Activated naive CD4-positive, alpha-beta T cell treated with anti-CD3 and anti-CD28 coated beads, Interleukin-2, amount 10 ng/mL, durations not matched to agents 7 days and 5 days (primary cell): Measurements from ENCODE around the gene ESYT3.

Experiments used
- CTCF ChIA-PET: fragments of 350-600 bp; sonication (Branson Sonifier 250); formaldehyde crosslinking; loops from one replicate; lab custom pipeline; 2021; ENCODE audit warnings: antibody characterized with exemption; lab: Charles Lee
- DNase-seq: peaks from one replicate; pipeline ENCODE4 v3.0.0-alpha.2; 2020
- H3K27ac Mint-ChIP-seq: one replicate; pipeline ENCODE4 v1.8.0; 2021; ENCODE audit warnings: mild to moderate bottlenecking, moderate library complexity, mixed read lengths
- H3K27me3 Mint-ChIP-seq: one replicate; pipeline ENCODE4 v1.8.0; 2021; ENCODE audit warnings: mild to moderate bottlenecking, mixed read lengths
- H3K36me3 Mint-ChIP-seq: one replicate; pipeline ENCODE4 v1.8.0; 2021; ENCODE audit warnings: mixed read lengths
- H3K4me1 Mint-ChIP-seq: one replicate; pipeline ENCODE4 v1.8.0; 2021; ENCODE audit warnings: mixed read lengths
- H3K4me3 Mint-ChIP-seq: one replicate; pipeline ENCODE4 v1.8.0; 2021; ENCODE audit warnings: mild to moderate bottlenecking, moderate library complexity, mixed read lengths
- H3K9me3 Mint-ChIP-seq: one replicate; pipeline ENCODE4 v1.8.0; 2021; ENCODE audit warnings: mixed read lengths

The ESYT3 gene

GRCh38 chr3:138455801-138456716 is 21.6 kb downstream of the ESYT3 start:
- peak; percentile 31 for DNase-seq
- Mint-ChIP-seq H3K4me1 (peaks cover 19% of the 10 kb centered on the region), H3K27ac (no peak overlapping the region), H3K36me3 (no peaks in the 10 kb centered on the region), H3K9me3 (no peaks in the 10 kb centered on the region), H3K27me3 (peaks cover 19% of the 10 kb centered on the region), H3K4me3 (no peak overlapping the region)
- CTCF ChIA-PET: no interaction called here

- Mint-ChIP-seq H3K36me3 (no peaks in the 10 kb centered on the region), H3K27me3 (peaks cover 16% of the 10 kb centered on the region), H3K4me1 (peaks cover 19% of the 10 kb centered on the region), H3K9me3 (no peaks in the 10 kb centered on the region), H3K4me3 (no peak overlapping the region), H3K27ac (peak overlapping the region; percentile 8)
- CTCF ChIA-PET: no interaction called here
- DNase-seq: no peak
Observed at GRCh38 chr3:138456961-138457862, 22.8 kb downstream of the ESYT3 start.

DNA sequence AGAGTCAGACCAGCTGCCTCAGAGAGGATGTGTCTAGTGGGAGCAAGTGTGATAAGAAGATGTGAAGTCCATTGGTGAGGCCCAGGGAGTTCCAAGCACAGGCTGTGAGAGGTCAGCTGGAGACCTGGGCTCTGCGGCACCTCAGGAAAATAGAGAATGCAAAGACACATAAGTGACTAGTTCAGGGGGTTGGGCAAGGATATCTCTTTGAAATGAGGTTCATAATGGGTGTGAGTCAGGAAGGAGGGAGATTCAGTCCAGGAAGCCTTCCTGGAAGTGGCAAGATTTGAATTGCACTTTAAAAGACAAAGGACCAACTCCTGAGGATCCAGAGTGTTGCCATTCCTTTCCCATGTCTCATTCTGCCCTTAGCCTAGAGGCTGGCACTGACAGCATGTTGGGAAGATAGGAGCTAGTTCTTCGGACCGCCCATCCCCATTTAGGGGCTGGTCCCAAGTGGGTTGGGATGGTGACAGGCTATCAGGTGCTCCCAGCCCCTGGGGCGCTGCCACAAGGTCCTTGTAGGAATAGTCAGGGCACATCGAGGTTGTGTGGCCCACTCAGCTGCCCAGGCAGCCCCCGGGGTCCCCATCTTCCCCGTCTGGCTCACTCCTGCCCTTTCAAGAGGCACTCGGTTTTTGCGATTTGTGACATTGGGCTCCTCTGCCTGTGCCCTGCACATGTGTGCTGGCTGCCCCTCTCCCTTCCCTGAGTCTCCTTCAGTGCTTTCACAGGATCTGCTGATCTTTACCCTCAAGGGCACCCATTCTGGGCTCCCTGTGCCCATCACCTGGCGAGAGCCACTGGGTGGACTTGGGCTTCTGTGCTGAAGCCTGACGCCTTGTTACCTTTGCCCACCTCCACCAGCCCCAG is 23.7 kb downstream of the ESYT3 start:
- Mint-ChIP-seq H3K9me3 (no peaks in the 10 kb centered on the region), H3K4me1 (peaks cover 19% of the 10 kb centered on the region), H3K36me3 (no peaks in the 10 kb centered on the region), H3K27me3 (peaks cover 16% of the 10 kb centered on the region), H3K4me3 (no peak overlapping the region), H3K27ac (no peak overlapping the region)
- CTCF ChIA-PET: no interaction called here
- DNase-seq: no peak

- Mint-ChIP-seq H3K4me1 (peaks cover 19% of the 10 kb centered on the region), H3K4me3 (no peak overlapping the region), H3K9me3 (no peaks in the 10 kb centered on the region), H3K36me3 (no peaks in the 10 kb centered on the region), H3K27me3 (peaks cover 18% of the 10 kb centered on the region), H3K27ac (no peak overlapping the region)
- DNase-seq: no peak
- CTCF ChIA-PET: interaction anchor here (1.3 to 1.5 kb wide), 2 partner anchors 20 to 464 kb away, joined by 6 to 8 read pairs; no protein-coding TSS in a partner anchor
Observed at GRCh38 chr3:138458774-138459499, 24.5 kb downstream of the ESYT3 start.

GRCh38 chr3:138459619-138460535 is 25.5 kb downstream of the ESYT3 start:
- H3K9me3 Mint-ChIP-seq: no peaks in the 10 kb centered on the region
- CTCF ChIA-PET: interaction anchor here (1.3 to 1.5 kb wide), 2 partner anchors 19 to 463 kb away, joined by 6 to 8 read pairs; no protein-coding TSS in a partner anchor
- H3K27ac Mint-ChIP-seq: no peak overlapping the region
- H3K4me3 Mint-ChIP-seq: no peak overlapping the region
- H3K36me3 Mint-ChIP-seq: no peaks in the 10 kb centered on the region
- H3K4me1 Mint-ChIP-seq: peaks cover 19% of the 10 kb centered on the region
- peaks cover 21% of the 10 kb centered on the region for H3K27me3 Mint-ChIP-seq
- DNase-seq: no peak

DNA sequence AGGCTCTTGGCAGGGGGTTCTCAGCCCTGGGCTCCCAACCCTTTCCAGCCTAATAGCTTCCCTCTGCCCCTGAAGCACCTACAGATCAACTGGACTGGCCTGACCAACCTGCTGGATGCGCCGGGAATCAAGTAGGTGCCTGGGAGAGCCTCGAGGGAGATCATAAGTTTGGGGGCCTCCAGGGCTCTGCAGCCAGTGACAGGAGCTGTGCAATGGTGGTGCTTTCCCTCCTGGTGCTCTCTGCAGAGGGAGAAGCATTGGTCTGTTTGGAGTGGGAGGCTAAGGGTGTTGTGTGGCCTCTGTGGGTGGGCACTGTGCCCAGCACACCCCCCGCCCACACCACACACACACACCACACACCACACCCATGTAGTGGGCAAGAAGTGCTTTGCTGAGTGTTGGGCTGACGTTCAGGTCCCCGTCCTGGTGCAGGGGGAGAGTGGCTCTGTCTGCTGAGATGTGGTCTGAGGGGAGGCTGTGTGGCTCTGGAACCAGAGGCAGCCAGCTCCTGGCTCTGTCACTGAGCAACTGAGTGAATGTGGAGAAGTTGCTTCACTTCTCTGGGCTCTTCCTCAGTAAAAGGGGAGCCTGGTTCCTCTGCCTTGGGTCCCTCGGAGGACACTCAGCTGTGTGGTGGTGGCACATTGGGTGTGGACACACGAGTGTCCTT is 26.3 kb downstream of the ESYT3 start:
- CTCF ChIA-PET: interaction anchor here (1.7 kb wide), 1 partner anchor 19 kb away, joined by 4 read pairs; no protein-coding TSS in a partner anchor
- no peak for DNase-seq
- Mint-ChIP-seq H3K27me3 (peaks cover 23% of the 10 kb centered on the region), H3K36me3 (no peaks in the 10 kb centered on the region), H3K9me3 (no peaks in the 10 kb centered on the region), H3K27ac (no peak overlapping the region), H3K4me1 (peaks cover 16% of the 10 kb centered on the region), H3K4me3 (no peak overlapping the region)

DNA sequence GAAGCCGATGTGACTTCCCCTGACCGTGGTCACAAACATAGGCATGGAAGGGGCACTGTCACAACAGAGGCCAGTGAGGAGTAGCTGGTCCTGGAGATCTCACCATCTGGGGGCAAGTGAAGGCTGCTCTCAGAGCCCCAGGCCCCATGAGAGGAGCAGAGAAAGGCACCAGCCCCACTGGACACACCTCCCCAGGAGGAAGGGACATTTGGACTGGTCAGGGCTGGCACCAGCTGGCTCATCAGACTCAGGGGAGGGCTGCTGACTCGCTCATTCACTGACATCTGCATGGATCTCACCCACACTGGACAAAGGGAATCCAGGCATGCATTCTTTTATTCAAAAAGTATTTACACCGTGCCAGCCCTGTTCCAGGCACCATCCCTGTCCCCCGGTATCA is 26.8 kb downstream of the ESYT3 start:
- no peaks in the 10 kb centered on the region for H3K9me3 Mint-ChIP-seq
- H3K27ac Mint-ChIP-seq: no peak overlapping the region
- peaks cover 10% of the 10 kb centered on the region for H3K4me1 Mint-ChIP-seq
- peaks cover 18% of the 10 kb centered on the region for H3K27me3 Mint-ChIP-seq
- DNase-seq: no peak
- no peak overlapping the region for H3K4me3 Mint-ChIP-seq
- CTCF ChIA-PET: interaction anchor here (1.7 kb wide), 1 partner anchor 18 kb away, joined by 4 read pairs; no protein-coding TSS in a partner anchor
- no peaks in the 10 kb centered on the region for H3K36me3 Mint-ChIP-seq

- H3K36me3 Mint-ChIP-seq: no peaks in the 10 kb centered on the region
- no peaks in the 10 kb centered on the region for H3K9me3 Mint-ChIP-seq
- H3K4me3 Mint-ChIP-seq: no peak overlapping the region
- H3K4me1 Mint-ChIP-seq: peaks cover 4% of the 10 kb centered on the region
- no peak overlapping the region for H3K27ac Mint-ChIP-seq
- H3K27me3 Mint-ChIP-seq: peaks cover 18% of the 10 kb centered on the region
- CTCF ChIA-PET: interaction anchor here (0.8 to 1.7 kb wide), 2 partner anchors 17 to 125 kb away, joined by 3 to 4 read pairs; no protein-coding TSS in a partner anchor
- DNase-seq: no peak
Observed at GRCh38 chr3:138461896-138462295, 27.5 kb downstream of the ESYT3 start.

DNA sequence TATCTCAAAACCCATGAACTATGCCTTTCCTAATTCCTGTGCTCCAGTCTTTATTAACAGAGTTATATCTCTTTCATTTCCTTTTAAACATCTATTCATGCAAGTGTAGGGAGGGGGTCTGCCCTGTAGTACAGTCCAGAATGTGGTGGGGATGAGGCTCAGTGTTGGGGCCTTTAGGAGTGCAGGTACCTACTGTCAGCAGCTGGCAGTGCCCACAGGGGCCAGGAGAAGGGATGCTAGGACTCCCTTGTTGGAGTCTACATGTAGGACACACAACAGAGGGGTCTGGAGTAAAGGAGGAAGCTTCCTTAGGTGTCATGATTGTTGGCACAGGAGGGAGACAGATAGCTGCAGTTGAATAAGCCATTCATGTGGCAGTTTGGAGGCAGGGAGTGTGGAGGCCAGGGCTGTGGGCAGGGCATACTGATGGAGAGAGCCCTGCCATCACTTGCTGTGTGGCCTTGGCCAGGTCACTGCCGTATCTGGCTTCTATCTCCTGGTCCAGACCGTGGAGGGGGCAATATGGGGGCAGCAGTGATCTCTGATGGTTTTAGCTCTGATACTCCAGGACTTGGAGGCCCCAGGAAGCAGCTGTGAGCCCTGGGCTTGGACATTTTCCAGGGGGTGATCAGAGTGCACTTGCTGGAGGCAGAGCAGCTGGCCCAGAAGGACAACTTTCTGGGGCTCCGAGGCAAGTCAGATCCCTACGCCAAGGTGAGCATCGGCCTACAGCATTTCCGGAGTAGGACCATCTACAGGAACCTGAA is 29.5 kb downstream of the ESYT3 start:
- Mint-ChIP-seq H3K9me3 (no peaks in the 10 kb centered on the region), H3K4me3 (no peak overlapping the region), H3K36me3 (no peaks in the 10 kb centered on the region), H3K27ac (no peak overlapping the region), H3K27me3 (peaks cover 28% of the 10 kb centered on the region), H3K4me1 (no peaks in the 10 kb centered on the region)
- CTCF ChIA-PET: interaction anchor here (0.7 to 1.4 kb wide), 4 partner anchors 8 to 460 kb away, joined by 3 to 8 read pairs (median 4); no protein-coding TSS in a partner anchor
- DNase-seq: no peak

GRCh38 chr3:138464491-138464860 is 30.1 kb downstream of the ESYT3 start:
- CTCF ChIA-PET: interaction anchor here (1.4 kb wide), 2 partner anchors 451 to 459 kb away, joined by 5 to 8 read pairs; no protein-coding TSS in a partner anchor
- Mint-ChIP-seq H3K9me3 (no peaks in the 10 kb centered on the region), H3K4me1 (no peaks in the 10 kb centered on the region), H3K27ac (no peak overlapping the region), H3K36me3 (no peaks in the 10 kb centered on the region), H3K27me3 (peaks cover 28% of the 10 kb centered on the region), H3K4me3 (no peak overlapping the region)
- DNase-seq: no peak

GRCh38 chr3:138465451-138465850 is 31.0 kb downstream of the ESYT3 start:
- no peaks in the 10 kb centered on the region for H3K36me3 Mint-ChIP-seq
- CTCF ChIA-PET: no interaction called here
- no peak overlapping the region for H3K27ac Mint-ChIP-seq
- peaks cover 32% of the 10 kb centered on the region for H3K27me3 Mint-ChIP-seq
- H3K9me3 Mint-ChIP-seq: no peaks in the 10 kb centered on the region
- H3K4me1 Mint-ChIP-seq: no peaks in the 10 kb centered on the region
- no peak overlapping the region for H3K4me3 Mint-ChIP-seq
- DNase-seq: no peak
